Activated CD4-positive, alpha-beta T cell treated with anti-CD3 and anti-CD28 coated beads, Interleukin-2, Interleukin-6, amounts not matched to agents 100 ng/mL and 50 ng/mL, durations not matched to agents 16 hours and 8 hours (primary cell): Measurements from ENCODE around the gene TXLNG.

Source experiments
- DNase-seq: peaks from one replicate; pipeline ENCODE4 v3.0.0-alpha.2; 2020

TXLNG gene

DNA sequence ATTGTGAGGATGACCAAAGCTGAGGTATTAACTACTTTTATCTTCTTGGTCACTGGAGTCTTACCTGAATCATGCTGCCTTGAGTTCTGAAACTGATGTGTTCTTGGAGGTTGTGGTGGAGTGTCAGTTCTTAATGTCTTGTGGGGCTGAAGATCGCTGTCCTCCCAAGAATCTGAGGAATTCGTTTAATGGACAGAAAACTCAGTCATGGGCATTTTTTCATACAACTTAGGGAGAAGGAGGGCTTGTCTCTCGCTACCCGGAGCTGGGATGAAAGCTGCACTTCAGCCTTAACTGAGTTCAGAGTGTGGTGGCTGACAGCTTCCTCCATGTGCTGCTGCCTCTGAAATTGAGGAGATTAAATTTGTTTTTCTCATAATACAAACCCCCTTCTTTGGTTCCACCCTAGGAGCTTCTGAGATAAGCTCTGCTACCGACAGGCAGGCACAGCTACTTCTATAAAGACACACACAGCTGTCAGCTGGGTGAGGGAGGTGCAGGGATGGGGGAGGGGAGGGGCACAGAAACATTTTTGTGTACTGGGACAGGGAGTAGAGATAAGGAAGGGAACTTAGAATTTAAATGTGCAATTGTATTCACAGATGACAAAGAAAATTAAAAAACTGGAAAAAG, 53.1 kb downstream of the TXLNG start:
- no peak for DNase-seq

DNA sequence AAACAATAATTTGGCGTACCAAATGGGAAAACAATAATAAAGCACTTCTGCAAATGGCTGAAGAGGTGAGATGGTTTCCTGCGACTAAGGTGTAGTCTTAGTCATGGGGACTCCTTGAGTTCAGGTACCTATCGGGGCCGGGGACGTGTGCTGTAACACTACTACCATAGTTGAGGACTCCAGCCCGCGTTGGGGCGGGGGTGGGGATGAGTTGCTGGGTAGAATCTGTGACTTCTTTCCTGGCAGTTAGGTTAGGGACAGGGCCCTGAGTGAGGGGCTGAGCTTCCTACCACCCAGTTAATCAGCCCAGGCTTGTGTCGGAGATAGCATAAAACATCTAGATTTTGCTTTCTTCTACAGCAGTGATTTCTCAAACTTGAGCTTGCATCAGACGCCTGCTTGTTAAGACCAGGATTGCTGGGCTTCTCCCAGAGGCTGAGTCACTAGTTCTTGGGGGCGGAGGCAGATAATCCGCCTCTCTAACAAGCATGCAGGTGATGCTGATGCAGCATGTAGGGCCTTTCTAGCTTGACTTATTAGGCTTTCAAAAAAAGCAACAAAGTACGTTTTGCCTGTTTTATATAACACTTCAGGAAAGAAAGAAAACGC, 53.7 kb downstream of the TXLNG start:
- DNase-seq: no peak

DNA sequence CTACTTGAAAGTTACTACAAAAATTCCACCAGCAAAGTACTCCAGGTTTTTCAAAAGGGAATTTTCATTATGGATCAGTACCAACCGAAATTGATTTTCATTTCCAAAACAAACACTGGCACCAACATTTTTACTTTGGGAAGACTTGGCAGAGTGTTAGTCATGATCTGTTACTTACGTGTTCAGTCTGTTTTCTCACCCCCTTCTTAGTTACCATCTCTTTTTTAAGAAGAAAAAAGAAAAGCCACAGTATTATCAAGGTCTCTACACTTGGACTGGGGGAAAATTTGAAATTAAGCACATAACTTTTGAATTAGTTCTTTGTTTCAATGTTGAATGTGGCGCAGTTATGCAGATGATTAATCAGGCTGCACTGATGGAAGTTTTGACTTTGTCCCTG, 56.4 kb downstream of the TXLNG start:
- DNase-seq: no peak

DNA sequence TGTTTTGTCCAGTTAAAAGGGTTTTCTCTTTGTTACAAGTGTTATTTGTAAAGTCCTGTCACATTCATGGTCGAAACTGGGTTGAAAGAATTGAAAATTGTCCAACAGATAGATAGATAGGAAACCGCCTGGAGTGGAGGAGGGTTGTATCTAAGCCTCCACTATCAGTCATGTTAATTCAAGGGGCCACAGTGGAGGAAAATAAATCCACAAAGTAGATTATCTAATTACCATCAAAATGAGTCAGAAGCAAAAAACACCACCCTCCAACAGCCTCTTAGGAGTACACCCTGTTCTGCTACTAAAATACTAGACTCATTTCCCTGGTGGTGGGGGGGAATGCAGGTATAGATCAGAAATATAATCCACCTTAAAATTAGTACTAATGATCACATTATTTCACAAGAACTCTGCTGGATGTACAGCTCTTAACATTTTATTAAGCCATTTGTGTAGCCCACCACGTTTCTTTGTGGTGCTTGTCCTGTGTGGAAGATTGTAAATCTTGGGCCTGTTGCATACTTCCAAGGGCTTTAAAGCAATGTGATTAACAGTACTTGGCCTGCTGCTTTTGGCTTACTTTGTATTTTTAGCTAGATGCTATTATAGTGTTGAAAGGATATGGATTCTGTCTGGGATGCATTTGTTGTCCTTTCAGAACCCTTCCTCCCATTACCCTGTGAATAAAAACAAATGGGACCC, 57.1 kb downstream of the TXLNG start:
- no peak for DNase-seq

DNA sequence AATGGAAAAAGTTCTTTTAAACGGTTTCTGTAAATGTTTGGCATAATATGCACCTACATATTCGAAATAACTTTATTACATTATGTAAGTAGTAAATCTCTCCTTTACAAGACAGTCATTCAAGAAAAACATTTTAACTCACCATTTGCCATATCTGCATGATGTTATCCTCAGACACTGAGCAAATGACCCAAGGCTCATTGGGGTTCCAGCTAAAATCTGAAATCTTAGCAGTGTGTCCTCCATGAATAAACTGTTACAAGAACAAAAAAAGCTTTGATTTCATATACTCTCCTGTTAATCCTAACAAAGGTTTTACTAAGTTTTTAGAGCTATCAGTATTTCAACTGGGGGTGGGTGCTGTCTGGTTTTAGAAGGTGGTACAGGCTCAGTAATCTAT, 59.4 kb downstream of the TXLNG start:
- DNase-seq: no peak

DNA sequence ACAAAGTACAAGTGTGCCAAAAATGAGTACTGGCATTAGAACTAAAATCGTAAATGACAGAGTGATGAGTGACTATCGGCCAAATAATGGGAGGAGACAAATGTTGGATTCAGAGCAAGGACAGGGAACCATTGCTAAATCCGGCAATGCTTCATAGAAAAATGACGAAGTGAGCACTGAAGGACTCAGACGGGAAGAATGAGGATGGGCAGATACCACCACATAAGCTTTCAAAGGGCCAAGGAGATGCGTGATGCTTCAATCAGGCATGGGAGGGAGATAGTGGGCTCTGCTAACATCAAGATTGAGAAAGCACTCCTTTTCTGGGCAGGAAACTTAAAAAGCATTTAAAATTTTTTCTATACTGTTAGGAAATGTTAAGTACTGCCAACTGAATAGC, 62.3 kb downstream of the TXLNG start:
- no peak for DNase-seq

DNA sequence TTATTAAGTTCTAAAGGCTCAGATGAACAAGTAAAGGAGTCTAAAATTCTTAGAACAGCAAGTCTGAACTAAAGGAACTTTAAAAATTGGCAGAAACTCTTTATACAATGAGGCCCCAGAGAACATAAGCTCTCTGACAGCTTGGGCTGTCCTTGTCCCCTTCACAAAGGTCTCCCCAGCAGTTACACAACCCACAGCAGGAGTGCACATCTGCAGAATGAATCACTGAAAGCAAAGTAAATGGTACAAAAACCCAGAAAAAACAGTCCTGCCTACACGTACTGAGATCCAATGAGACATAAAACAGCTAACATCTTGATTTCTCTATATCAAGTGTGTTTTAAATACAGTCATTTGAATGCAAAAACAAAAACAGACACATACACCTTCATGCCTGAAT, 65.2 kb downstream of the TXLNG start:
- DNase-seq: no peak

DNA sequence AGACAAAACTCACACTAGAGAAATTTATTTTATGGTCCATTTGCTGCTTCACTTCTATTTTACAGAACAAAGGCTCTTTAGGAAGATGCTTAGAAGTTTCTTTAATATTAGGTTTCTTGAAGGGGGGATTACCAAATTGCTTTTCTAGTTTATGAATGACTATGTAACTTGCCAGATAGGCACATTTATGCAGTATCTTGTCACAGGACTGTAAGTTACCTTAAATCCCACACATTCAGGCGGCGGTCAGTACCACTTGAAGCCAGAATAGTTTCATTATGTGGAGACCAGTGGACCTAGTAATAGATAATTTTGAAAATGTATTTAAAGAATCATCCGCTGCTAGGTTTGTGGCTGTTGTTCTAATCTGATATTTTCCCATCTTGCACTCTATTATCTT, 65.6 kb downstream of the TXLNG start:
- DNase-seq: no peak

DNA sequence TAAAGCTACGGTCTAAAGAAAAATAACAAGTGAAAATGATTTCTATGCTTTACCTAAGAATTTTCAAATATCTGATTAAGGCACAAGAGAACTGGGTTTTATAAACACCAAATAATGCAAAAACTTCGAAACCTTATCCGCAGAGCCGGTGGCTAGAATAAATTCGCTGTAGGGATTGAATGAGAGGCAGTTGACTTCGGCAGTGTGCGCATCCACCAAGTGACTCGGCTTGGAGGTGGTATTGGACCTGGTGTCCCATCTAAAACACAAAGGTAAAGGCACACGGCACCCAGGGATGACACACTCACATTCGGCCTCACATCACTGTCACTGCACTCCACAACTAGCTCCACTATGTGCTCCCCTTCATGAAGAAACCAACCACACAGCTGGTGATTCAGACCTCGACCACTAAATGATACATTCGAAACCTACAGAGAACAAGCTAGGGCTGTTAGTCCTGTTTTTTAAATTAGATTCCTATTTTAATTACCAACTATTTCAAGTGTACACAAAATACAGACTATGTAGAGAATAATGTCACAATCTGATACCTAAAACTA, 66.4 kb downstream of the TXLNG start:
- DNase-seq: peak; percentile 40

DNA sequence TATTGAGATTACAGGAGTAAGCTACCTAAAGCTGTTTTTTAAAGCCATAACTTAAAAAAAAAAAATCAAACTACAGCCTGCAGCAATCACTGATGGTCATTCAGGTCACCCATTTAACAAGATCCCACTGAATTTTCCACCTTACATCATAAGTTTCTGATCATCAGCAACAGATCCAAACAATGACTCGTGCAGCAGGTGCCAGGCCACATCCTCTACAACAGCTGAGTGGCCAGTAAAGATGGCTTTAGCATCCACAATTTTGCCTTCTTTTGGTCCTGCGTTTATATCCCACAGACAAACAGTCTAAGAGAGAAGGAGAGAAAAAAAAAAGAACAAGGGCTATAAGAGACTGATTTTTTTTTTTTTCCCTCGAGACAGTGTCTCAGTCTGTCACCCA, 67.3 kb downstream of the TXLNG start:
- DNase-seq: no peak

DNA sequence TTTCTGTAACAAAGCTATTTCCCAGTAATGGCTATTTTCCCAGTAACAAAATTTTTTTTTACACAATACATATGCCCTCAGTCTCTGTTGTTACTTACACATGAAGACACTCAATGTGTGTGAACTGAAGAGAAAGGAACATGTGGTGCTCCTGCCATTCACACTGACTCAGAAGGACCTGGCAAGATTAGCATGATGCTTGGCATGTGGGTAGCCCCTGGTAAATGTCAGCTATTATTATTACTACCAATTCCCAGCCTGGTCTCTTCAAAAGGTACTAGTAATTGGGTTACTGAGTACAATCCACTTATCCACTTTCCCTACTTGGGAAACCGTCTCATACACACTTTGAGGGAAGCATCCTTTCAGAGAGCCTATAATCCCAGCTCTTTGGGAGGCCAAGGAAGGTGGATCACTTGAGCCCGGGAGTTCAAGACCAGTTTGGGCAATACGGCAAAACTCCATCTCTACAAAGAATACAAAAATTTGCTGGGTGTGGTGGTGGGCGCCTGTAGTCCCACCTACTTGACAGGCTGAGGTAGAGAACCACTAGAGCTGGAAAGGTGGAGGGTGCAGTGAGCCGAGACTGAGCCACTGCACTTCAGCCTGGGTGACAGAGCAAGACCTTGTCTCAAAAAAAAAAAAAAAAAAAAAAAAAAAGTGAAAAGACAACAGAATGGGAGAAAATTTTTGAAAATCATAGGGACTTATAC, 69.3 kb downstream of the TXLNG start:
- DNase-seq: no peak

DNA sequence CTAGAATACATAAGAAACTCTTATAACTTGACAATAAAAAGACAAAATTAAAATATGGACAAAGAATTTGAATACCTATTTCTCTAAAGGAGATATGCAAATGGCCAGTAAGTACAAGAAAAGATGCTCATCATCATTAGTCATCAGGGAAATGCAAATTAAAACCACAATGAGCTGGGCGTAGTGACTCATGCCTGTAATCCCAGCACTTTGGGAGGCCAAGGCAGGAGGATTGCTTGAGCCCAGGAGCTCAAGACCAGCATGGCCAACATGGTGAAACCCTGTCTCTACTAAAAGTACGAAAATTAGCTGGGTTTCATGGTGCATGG, 69.8 kb downstream of the TXLNG start:
- DNase-seq: peak; percentile 65

DNA sequence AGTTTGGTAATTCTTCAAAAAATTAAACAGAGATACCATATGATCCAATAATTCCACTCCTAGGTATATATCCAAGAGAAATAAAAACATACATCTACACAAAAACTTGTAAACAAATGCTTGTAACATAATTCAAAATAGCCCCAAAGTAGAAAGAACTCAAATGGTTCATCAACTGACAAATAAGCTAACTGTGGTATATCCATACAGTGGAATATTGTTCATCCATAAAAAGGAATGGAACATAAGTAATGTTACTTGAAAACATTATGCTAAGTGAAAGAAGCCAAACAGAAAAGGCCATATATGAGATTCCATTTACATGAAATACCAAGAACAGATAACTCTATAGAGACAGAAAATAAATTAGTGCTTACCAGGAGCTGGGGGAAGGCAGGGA, 70.5 kb downstream of the TXLNG start:
- no peak for DNase-seq

DNA sequence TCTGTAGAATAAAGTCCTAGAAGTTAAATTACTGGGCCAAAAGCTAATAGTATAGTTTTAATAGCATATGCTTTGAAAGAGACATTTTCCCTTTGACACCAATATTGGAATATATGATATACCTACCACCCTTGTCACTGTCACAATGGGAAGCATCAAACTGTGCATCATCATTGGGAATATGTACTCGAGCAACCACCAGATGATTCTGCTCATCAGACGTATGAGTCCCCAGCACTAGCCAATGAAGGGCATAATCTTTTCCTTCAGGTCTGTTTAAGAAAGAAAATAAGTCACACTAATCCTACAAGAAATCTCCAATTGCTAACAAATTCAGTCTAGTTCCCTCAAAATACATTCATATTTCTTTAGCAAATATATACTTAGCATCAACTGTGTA, 76.6 kb downstream of the TXLNG start:
- no peak for DNase-seq

DNA sequence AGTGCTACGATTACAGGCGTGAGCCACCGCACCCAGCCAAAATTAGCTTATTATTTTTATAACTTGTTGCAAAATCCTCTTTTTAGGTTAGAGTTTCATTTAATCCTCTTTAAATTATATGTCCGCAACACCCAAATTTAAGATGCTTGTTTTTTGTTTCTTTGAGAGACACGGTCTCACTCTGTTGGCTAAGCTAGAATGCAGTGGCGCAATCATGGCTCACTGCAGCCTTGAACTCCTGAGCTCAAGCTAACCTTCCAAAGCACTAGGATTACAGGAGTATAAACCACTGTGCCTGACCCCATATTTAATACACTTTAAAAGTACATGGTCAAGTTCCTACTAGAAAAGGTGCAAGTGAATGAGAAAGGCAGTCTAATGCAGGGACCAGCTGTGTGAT, 81.7 kb downstream of the TXLNG start:
- no peak for DNase-seq

DNA sequence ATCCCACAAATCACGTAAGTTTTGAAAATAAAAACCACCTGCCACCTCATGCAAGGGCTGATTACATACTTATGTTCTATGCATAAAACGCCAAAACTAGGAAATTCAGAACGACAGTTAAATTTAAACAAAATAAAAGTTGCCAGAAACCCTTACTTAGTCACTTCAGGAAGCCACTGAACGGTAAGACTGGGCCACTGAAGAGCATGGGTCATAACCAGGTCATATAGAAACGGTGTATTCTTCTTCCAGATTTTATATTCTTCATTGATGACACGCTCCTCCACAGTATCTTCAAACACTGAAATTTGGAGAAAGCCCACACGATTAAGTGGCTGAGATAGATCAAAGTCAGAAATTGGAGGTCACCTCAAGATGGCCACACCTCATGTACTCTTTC, 82.7 kb downstream of the TXLNG start:
- peak; percentile 19 for DNase-seq

DNA sequence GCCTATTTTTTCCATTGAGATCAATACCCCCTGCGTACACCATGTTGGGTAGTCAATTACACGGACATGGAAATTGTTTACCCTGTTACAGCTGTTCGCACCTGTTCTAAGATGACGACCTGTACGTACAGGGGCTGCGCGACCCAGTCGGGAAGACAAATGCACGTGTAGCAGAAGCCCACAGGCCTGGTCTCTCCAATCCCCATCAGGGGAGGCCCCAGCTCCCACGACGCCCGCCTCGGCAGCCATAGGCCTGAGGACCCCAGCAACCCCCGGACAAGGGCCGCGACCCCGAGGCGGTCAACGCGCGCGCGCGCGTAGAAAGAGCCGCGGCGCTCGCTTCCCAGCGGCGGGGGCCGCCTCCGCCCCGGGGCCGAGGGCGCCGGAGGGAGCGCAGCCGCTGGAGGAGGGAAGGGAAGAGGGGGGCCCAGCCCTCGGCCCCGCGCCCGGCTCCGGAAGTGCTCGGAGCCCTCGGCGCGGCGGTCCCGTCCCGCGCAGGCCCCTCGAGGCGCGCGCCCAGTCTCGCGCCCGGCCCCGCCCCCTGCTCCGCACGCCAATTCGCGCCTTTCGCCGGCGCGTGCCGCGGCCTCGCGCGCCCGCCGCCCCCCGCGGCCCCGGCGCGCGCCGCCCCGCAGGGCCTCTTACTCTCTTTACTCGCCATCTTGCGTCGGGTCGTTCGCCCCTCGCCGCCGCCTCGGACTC, 83.3 kb downstream of the TXLNG start:
- DNase-seq: peak; percentile 60

DNA sequence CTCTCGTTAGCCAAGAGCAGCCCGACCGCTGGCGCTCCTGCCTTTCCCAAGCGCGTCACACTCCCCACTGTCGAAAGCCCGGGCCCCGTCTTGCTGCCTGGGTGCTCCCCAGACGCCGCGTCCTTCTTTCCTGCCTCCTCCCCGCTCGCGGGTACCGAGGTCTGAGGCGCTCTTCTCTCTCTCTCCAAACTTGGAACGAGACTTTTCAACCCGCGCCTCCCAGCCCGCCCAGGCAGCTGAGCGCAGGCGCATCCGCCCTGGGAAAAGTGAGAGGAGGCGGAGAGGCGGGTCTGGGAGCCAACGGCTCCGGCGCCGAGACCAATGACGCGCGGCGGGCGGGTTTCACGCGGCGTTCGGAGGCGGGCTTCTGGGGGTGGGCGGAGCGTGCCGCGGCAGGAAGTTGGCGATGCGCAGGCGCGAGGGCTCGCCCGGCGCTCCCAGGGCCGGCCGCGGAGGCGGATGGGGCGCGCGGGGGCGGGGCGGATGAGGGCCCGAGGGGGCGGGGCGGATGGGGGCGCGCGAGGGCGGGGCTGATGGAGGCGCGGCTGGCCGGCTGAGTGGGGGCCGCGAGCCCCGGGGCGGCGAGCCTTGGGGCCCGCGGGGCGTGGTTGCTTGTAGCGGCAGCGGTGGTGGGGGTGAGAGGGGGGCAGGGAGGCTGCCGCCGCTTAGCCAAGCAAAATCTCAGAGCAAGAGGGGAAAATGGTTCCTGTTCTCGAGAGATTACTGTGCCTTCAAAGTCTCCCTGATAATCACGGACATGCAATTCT, 84.0 kb downstream of the TXLNG start, which contains the start of gene RBBP7:
TSS of gene RBBP7 (minus strand) at position 268 of the 767 bp plus-strand sequence. CDS start 309 bp downstream, outside the sequence.
- DNase-seq: peak; percentile 97

DNA sequence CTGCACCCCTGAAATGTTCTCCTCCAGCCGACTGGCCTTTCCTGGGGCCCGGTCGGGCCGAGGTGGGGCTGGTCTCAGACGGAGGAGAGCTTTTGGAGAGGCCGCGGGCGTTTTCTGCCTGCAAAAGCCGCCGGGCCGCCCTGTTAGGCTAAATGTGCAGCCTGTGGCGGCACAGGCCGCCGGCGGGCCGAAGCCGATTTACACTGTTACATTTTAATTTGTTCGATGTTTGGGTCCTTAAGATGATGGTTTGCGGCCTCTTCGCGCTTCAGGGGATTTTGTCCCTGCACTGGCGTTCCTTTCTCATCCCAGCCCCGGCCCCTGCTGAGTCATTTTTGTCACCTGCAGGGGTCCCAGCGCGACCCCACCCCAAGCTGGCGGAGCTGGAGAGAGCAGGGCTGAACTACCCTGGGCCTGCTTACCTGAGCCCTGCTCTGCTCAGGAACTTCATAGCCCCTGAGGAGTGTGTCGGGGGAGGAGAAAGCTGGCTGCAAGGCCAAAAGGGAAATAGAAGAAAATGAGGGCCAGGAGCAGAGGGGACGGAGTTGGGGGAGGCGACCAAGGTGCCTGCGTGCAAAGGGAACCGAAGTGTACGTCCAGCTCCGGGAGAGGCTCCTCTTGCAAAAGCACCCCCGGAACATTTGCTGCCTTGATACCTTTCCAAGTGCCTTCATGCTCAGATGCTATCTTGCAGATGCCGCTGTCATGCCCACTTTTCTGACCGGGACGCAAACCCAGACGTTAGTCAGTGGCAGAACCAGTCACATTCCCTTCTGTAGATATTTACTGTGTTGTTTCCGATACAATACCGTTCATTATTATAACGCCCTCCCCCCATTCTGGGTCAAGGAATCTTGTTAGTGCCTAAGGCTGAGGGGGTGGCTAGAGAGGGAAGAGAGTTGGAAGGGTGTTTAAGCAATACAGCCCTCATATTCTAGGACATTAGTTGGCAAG, 84.9 kb downstream of the TXLNG start:
- DNase-seq: no peak

DNA sequence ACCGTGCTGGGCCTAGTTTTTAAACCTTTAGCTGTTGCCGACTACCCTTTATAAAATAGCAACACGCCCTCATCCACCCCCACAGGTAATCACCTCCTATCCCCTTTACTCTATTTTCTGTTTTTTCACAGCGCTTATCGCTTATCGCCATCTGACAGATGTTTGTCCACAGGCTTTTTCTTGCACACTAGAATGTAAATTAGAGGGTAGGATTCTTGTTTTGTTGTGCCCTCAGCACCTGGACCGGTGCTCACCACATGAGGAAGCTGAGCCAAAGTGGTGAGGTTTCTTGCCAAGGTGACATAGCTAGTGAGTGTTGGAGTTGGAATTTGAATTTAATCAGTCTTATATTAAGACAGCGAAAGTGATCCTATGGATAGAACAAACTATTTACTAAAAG, 86.8 kb downstream of the TXLNG start:
- DNase-seq: no peak
